ENCODE measurements around the gene MLXIP. TPM values are rescaled to one million over a fixed set of nuclear protein-coding genes. Genes with fewer than 3 reads are reported as not detected.

Gene MLXIP
- total and polyA plus RNA-seq, 2 of the 13 experiments (the other 11 are each of a cell fraction or from before 2014, with no cell fraction given) = 5.3 to 6.7 TPM

- TF ChIP-seq ZNF362 (CRISPR knock-in tag; IDR thresholded peaks at IDR 0.05; ENCODE audit: borderline replicate concordance) (no peak), MAFF (IDR thresholded peaks at IDR 0.05; ENCODE audit: low read depth, low read length) (no peak), ZNF598 (CRISPR knock-in tag; IDR thresholded peaks at IDR 0.05; ENCODE audit: borderline replicate concordance) (no peak)
Measured at GRCh38 chr12:122111089-122111641, 32.6 kb downstream of the MLXIP start (continued).

GRCh38 chr12:122116707-122117535 lies 38.4 kb downstream of the MLXIP start:
- H3K27ac ChIP-seq (ENCODE audit: extremely low read length, insufficient read depth, low read length) = no peak overlapping the region
- H4K20me1 ChIP-seq (ENCODE audit: insufficient read depth, low read length) = no peaks in the 10 kb centered on the region
- no peak overlapping the region for H3K9ac ChIP-seq (ENCODE audit: insufficient read depth, low read depth, low read length)
- H2AFZ ChIP-seq (ENCODE audit: low read length) = no peak overlapping the region
- CTCF ChIA-PET (ENCODE audit: low intra/inter-chr PET ratio, low total read pairs) = no interaction called here
- 95% methylated on average over 10 of the region's 16 CpGs for WGBS (ENCODE audit: low lambda C conversion rate)
- no peak overlapping the region for H3K4me3 ChIP-seq (replicated peaks in 1 of 3; ENCODE audit: insufficient read depth in 1 of 3, low read depth in 2 of 3, low read length in 3 of 3)
- POLR2A ChIA-PET = no interaction called here
- DNase-seq (ENCODE audit: low spot score) (no peak), ATAC-seq (peak; percentile 31), FAIRE-seq (no peak)
- in situ Hi-C loops (cut with HindIII; ENCODE audit: extremely low pct_ligation_motif_present, low pct_unique_long_range_greater_than_20kb) = no loop called here
- H3K79me2 ChIP-seq (ENCODE audit: insufficient read depth, low read length) = peaks cover 2% of the 10 kb centered on the region
- no TSS peak for BruUV-seq (replicated peaks)
- intact Hi-C loops (cut with micrococcal nuclease; ENCODE audit: unreplicated experiment) = no loop called here
- H3K36me3 ChIP-seq (replicated peaks in 1 of 2; ENCODE audit: control insufficient read depth in 1 of 2, insufficient read depth in 2 of 2, low read length in 2 of 2) = no peaks in the 10 kb centered on the region; a peak in 1 of 5 replicates
- TF ChIP-seq CTCF (CRISPR knock-in tag; IDR thresholded peaks at IDR 0.05) (peak; percentile 24; the same call in 1 of the 2 replicates), STAG1 (CRISPR knock-in tag; IDR thresholded peaks at IDR 0.05) (0 out of 2 replicates have a peak, but pooled peaks have one; percentile 20), SIN3A (IDR thresholded peaks at IDR 0.05; ENCODE audit: borderline replicate concordance, low read depth, low read length) (no peak), ZNF782 (CRISPR knock-in tag; IDR thresholded peaks at IDR 0.05; ENCODE audit: borderline replicate concordance) (no peak), HNRNPL (IDR thresholded peaks at IDR 0.05; ENCODE audit: low read depth, low read length) (peak; percentile 71; the same call in 1 of the 2 replicates)
- no peaks in the 10 kb centered on the region for H3K9me3 ChIP-seq (ENCODE audit: low read length)
- no peaks in the 10 kb centered on the region for H3K27me3 ChIP-seq (ENCODE audit: control insufficient read depth in 1 of 2, insufficient read depth in 2 of 2, low read length in 2 of 2)
- H3K4me2 ChIP-seq (ENCODE audit: low read depth, low read length) = no peak overlapping the region
- H3K4me1 ChIP-seq (ENCODE audit: insufficient read depth, low read length) = peaks cover 19% of the 10 kb centered on the region
